Activated CD8-positive, alpha-beta memory T cell treated with anti-CD3 and anti-CD28 coated beads for 24 hours (primary cell): Measurements from ENCODE around the gene SPRR5.

Experiments
- DNase-seq: peaks from one replicate; pipeline ENCODE4 v3.0.0-alpha.2; 2020

Gene SPRR5

GRCh38 chr1:152986578-152986977 lies 39.6 kb downstream of the SPRR5 start:
- no peak for DNase-seq

- no peak for DNase-seq
Observed at GRCh38 chr1:152993186-152993585, 46.2 kb downstream of the SPRR5 start.

GRCh38 chr1:152995842-152996241 lies 48.8 kb downstream of the SPRR5 start:
- DNase-seq = no peak

DNA sequence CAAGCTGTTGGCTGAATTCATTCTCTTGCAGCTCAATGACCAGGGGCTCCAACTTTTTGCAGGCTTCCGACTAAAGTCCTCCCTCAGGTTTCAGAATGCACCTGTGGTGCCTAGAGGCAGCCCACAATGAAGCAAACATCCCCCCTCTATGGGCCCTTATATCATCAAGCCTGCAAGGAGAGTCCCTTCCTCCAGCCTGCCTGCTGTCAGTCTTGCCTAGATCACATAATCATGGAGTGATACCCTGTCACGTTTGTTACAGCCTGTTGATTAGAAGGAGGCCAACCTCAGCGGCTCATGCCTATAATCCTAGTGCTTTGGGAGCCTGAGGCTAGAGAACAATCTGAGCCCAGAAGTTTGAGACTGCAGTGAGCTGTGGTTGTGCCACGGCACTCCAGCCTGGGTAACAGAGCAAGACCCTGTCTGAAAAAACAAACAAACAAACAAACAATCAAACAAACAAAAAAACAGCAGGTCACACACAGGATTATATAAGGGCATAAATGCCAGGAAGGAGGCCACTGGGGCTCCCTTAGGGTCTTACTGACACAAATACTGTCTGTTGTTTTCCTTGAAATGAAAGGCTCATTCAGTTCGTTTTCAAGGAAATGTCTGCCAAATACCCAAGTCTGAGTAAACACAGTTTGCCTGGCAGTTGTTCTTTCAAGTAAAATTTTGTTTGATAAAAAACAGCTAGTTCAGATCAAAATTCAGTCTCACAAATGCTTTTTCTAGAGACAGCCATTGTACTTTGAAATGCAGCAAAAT lies 49.8 kb downstream of the SPRR5 start:
- no peak for DNase-seq

DNA sequence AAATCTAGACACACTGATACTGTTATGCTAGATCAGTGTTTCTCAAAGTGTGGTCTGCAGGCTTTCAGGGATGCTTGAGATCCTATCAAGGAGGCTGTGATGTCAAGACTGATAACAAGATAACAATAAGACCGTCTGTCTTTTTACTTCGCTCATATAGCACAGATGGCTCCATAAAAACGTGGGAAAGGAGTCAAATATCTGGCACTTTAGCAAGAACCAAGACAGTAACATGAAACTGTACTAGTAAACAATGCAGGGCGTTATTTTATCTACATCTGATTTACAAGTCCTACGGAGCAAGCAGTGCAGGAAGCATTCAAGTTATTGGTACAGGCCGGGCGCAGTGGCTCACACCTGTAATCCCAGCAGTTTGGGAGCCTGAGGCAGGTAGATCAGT lies 50.9 kb downstream of the SPRR5 start:
- no peak for DNase-seq

GRCh38 chr1:152998476-152998875 lies 51.5 kb downstream of the SPRR5 start:
- DNase-seq = no peak
